Measurements from ENCODE around the gene SLC5A4. TPM values are rescaled to one million over a fixed set of nuclear protein-coding genes. Genes with fewer than 3 reads are reported as not detected.
"Not testable (repeated sequence)": the region's sequence is repeated elsewhere in the genome, so short reads cannot be mapped to it uniquely, and the experiment has no call there.

The SLC5A4 gene
- total RNA-seq, 1 donor from 2014 or later, result not detected

- ATAC-seq (no peak), DNase-seq (ENCODE audit: low spot score) (no peak)
Measured at GRCh38 chr22:32202161-32202538, 53.0 kb downstream of the SLC5A4 start.

- DNase-seq (ENCODE audit: low spot score) (no peak), ATAC-seq (no peak)
Measured at GRCh38 chr22:32200752-32201151, 54.4 kb downstream of the SLC5A4 start.

GRCh38 chr22:32199961-32200360 lies 55.2 kb downstream of the SLC5A4 start:
- DNase-seq (ENCODE audit: low spot score) (no peak), ATAC-seq (no peak)

DNA sequence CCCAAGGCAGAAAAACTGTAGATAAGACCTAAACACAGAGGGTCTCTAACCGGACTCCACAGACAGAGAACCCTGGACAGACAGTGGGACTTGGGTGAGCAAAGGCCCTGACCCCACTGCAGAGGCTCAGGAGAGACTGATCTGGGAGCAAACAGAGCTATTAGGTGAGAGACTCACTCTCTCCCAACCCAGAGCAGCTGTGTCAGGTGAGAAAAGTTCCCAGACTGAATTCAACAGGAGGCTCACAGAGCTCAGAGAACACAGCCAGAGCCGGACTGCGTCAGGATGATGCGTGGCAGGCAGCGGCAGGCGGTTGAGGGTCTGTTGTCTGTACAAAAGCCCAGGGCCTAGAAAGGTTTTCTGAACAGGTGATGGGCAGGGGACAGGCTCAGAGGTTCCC lies 55.8 kb downstream of the SLC5A4 start:
- ATAC-seq (no peak), DNase-seq (ENCODE audit: low spot score) (no peak)

GRCh38 chr22:32197553-32198226 lies 57.5 kb downstream of the SLC5A4 start:
- not testable (repeated sequence) for DNase-seq (ENCODE audit: low spot score); ATAC-seq

- not testable (repeated sequence) for DNase-seq (ENCODE audit: low spot score); ATAC-seq
Measured at GRCh38 chr22:32195900-32196299, 59.2 kb downstream of the SLC5A4 start.

- ATAC-seq; DNase-seq (ENCODE audit: low spot score): not testable (repeated sequence)
Measured at GRCh38 chr22:32193346-32193745, 61.8 kb downstream of the SLC5A4 start.

DNA sequence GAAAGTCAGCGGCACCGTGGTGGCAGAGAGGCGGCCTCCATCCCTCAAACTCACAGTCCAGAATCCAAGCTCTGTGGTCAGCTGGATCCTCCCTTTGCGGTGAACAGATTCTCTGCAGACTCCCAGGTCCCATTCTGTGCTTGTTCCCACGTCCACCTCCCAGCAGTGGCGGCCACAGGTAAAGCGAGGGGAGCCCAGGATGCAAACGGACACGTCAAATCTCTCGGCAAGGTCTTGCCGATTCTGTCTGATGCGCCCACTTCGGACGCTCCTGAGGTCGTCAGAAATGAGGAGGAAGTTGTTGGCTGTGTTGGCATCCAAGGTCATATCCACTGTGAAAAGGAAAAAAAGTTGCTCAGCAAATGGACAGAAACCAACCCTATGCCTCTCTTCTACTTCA lies 64.1 kb downstream of the SLC5A4 start:
- not testable (repeated sequence) for ATAC-seq; DNase-seq (ENCODE audit: low spot score)

- ATAC-seq (no peak), DNase-seq (ENCODE audit: low spot score) (no peak)
Measured at GRCh38 chr22:32185821-32186220, 69.3 kb downstream of the SLC5A4 start.

DNA sequence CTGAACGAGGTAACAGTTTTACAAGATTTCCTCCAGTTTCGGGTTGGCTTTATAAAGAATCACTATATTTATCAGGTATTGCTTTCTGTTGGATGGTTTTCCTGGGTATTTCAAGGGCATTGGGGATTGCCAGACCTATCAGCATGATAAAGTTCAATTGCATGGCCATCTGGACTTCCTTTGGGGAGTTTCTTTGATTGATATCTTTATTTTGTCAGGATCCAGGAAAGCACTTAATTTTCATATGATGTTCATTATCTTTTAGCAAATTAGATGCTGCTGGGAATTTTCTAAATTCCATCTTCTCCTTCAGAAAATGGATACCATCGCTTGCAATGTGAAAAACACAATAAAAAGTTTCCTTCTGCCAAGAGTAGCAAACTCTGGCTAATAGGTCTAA lies 71.5 kb downstream of the SLC5A4 start:
- no peak for ATAC-seq
- DNase-seq (ENCODE audit: low spot score), result no peak

- ATAC-seq, result no peak
- DNase-seq (ENCODE audit: low spot score), result no peak
Measured at GRCh38 chr22:32181043-32181442, 74.1 kb downstream of the SLC5A4 start.

DNA sequence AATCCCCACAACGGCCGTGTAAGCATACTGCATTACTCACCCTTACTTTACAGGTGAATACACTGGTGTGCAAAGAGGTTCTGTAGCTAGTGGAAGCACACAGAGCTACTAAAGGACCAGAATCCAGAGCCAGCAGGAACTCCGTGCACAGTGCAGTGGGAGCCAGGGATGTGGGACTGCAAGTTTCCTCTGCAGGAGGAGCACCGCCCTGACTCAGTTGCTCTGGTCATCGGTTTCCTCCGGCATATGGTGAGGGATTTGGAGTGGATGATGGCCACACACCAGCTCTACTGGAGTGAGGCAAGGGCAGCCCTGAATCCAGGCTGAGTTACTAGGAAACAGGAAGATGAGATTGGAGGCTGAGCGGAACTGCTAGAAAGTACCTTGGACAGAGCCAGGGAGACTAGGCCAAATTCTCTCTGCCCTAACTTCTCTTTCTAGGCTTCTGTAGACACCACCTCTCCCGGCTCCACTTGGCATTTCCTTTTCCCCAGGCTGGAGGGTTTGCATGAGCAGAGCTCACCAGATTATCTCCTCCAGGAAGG lies 77.9 kb downstream of the SLC5A4 start:
- DNase-seq (ENCODE audit: low spot score) (no peak), ATAC-seq (no peak)

GRCh38 chr22:32175683-32176644 lies 79.2 kb downstream of the SLC5A4 start:
- DNase-seq (ENCODE audit: low spot score), result no peak
- ATAC-seq, result no peak

DNA sequence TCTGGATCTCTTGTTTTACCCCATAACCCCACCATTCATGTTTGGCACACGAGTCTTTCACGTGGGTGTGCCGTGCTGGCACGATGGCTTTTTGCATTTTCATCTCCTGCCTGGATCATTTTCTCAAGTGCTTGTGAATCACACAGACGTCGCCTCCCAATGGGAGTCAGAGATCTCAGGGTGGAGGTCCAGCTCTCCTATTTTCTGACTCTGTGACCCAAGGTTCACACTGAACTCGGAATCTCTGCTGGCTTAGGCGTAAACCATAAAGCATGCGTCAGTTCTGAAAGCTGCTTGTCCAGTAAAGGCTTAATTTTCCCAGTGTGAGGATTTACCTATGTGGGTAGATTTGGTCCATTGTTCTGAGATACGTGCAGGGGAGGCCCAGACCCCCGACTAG lies 80.0 kb downstream of the SLC5A4 start:
- ATAC-seq (no peak), DNase-seq (ENCODE audit: low spot score) (no peak)

Other genes with a start within 250 kb of the SLC5A4 start
- gene SLC5A1, start 212.1 kb downstream of the SLC5A4 start, total RNA-seq, result 1.9 TPM
- gene C22orf42, start 96.0 kb downstream of the SLC5A4 start, total RNA-seq, result not detected
- gene RFPL2, start 50.3 kb downstream of the SLC5A4 start, total RNA-seq, result not detected
- gene RFPL3, start 102.5 kb upstream of the SLC5A4 start, total RNA-seq, result not detected
- gene RTCB, start 156.9 kb upstream of the SLC5A4 start, total RNA-seq, result 44.5 TPM
- gene BPIFC, start 209.1 kb upstream of the SLC5A4 start, total RNA-seq, result not detected
- 53.2 TPM for gene FBXO7, start 219.5 kb upstream of the SLC5A4 start, total RNA-seq

Measured in left lobe of liver (tissue), 2 donors.